SJSA1 (cell line): ENCODE measurements around the gene CELSR3. TPM values are rescaled to one million over a fixed set of nuclear protein-coding genes. Genes with fewer than 3 reads are reported as not detected.

Source experiments
- DNase-seq, 2 experiments: peaks; one replicate each; pipeline ENCODE4 v3.0.0-alpha.2; 2015 to 2020; ENCODE audit warnings: low spot score in 2 of 2, low read depth in 1 of 2
- H3K27ac ChIP-seq: fragments of 250-450 bp; sonication (Bioruptor Pico); 2 replicates; pipeline ENCODE4 v1.5.1; 2020; ENCODE audit warnings: mild to moderate bottlenecking, moderate library complexity
- H3K27me3 ChIP-seq: fragments of 250-450 bp; sonication (Bioruptor Pico); replicated peaks from 2 replicates; pipeline ENCODE4 v1.5.1; 2020; ENCODE audit warnings: mild to moderate bottlenecking, moderate library complexity
- H3K36me3 ChIP-seq: fragments of 250-450 bp; sonication (Bioruptor Pico); 2 replicates; pipeline ENCODE4 v1.5.1; 2020; ENCODE audit warnings: mild to moderate bottlenecking
- H3K4me1 ChIP-seq: fragments of 250-450 bp; sonication (Bioruptor Pico); replicated peaks from 2 replicates; pipeline ENCODE4 v1.6.1; 2021; ENCODE audit warnings: mild to moderate bottlenecking
- H3K4me3 ChIP-seq: fragments of 250-450 bp; sonication (Bioruptor Pico); 2 replicates; pipeline ENCODE4 v1.5.1; 2020; ENCODE audit warnings: mild to moderate bottlenecking
- H3K9me3 ChIP-seq: fragments of 250-450 bp; sonication (Bioruptor Pico); replicated peaks from 2 replicates; pipeline ENCODE4 v1.5.1; 2020; ENCODE audit warnings: mild to moderate bottlenecking
- total RNA-seq: library from RNA; depleted of rRNA; stranded (reverse); fragments of >200 nt; shearing (Covaris generic); gene quantifications from 2 replicates; pipeline ENCODE4 v1.2.3, GENCODE V29; 2014

Gene CELSR3
- total RNA-seq, 1 experiment from 2014 or later = 0.26 TPM

GRCh38 chr3:48642605-48643004 lies 20.1 kb downstream of the CELSR3 start:
- Histone ChIP-seq H3K36me3 (no peaks in the 10 kb centered on the region), H3K9me3 (no peaks in the 10 kb centered on the region), H3K27me3 (no peaks in the 10 kb centered on the region), H3K4me1 (no peaks in the 10 kb centered on the region), H3K27ac (no peak overlapping the region), H3K4me3 (no peak overlapping the region)
- DNase-seq = no peak

GRCh38 chr3:48641396-48641795 lies 21.3 kb downstream of the CELSR3 start:
- H3K4me3 ChIP-seq = no peak overlapping the region
- no peak for DNase-seq
- no peaks in the 10 kb centered on the region for H3K9me3 ChIP-seq

GRCh38 chr3:48639944-48640606 lies 22.6 kb downstream of the CELSR3 start:
- H3K9me3 ChIP-seq = no peaks in the 10 kb centered on the region

More at GRCh38 chr3:48641396-48641795, 21.3 kb downstream of the CELSR3 start:
- H3K36me3 ChIP-seq = no peaks in the 10 kb centered on the region
- H3K27ac ChIP-seq = no peak overlapping the region
- no peaks in the 10 kb centered on the region for H3K27me3 ChIP-seq
- no peaks in the 10 kb centered on the region; the same call in 1 of the 2 replicates for H3K4me1 ChIP-seq

GRCh38 chr3:48637305-48637704 lies 25.4 kb downstream of the CELSR3 start:
- H3K9me3 ChIP-seq = no peaks in the 10 kb centered on the region
- H3K27ac ChIP-seq = no peak overlapping the region
- no peak overlapping the region for H3K4me3 ChIP-seq
- no peak for DNase-seq
- H3K4me1 ChIP-seq = peaks cover 16% of the 10 kb centered on the region
- H3K27me3 ChIP-seq = no peaks in the 10 kb centered on the region
- peaks cover 21% of the 10 kb centered on the region for H3K36me3 ChIP-seq

More at GRCh38 chr3:48639944-48640606, 22.6 kb downstream of the CELSR3 start:
- no peak for DNase-seq
- H3K4me3 ChIP-seq = no peak overlapping the region
- no peaks in the 10 kb centered on the region for H3K27me3 ChIP-seq
- H3K4me1 ChIP-seq = peaks cover 8% of the 10 kb centered on the region
- H3K36me3 ChIP-seq = peaks cover under 1% of the 10 kb centered on the region; the same call in 1 of the 2 replicates
- no peak overlapping the region for H3K27ac ChIP-seq

GRCh38 chr3:48636149-48636655 lies 26.5 kb downstream of the CELSR3 start:
- DNase-seq = no peak
- Histone ChIP-seq H3K27me3 (no peaks in the 10 kb centered on the region), H3K4me3 (peak overlapping the region; percentile 74), H3K27ac (no peak overlapping the region), H3K36me3 (peaks cover 29% of the 10 kb centered on the region), H3K9me3 (no peaks in the 10 kb centered on the region), H3K4me1 (peaks cover 16% of the 10 kb centered on the region)

- DNase-seq = peak; percentile 94 to 96
- Histone ChIP-seq H3K27ac (no peak within 1 kb of the TSS), H3K27me3 (no peaks in the 10 kb centered on the region), H3K9me3 (no peaks in the 10 kb centered on the region), H3K36me3 (peaks cover 37% of the 10 kb centered on the region), H3K4me3 (peak within 1 kb of the TSS; percentile 74), H3K4me1 (peaks cover 16% of the 10 kb centered on the region)
Observed at GRCh38 chr3:48635222-48636021, 27.3 kb downstream of the CELSR3 start, which contains the start of gene SLC26A6. TSS of gene SLC26A6 (minus strand) at chr3:48635461. CDS start at chr3:48635393, 68 bp downstream.

- Histone ChIP-seq H3K4me3 (peak overlapping the region; percentile 74), H3K4me1 (peaks cover 16% of the 10 kb centered on the region), H3K27me3 (no peaks in the 10 kb centered on the region), H3K27ac (no peak overlapping the region), H3K36me3 (peaks cover 40% of the 10 kb centered on the region), H3K9me3 (no peaks in the 10 kb centered on the region)
- peak; percentile 69 to 77 for DNase-seq
Observed at GRCh38 chr3:48634661-48635221, 27.9 kb downstream of the CELSR3 start.

DNA sequence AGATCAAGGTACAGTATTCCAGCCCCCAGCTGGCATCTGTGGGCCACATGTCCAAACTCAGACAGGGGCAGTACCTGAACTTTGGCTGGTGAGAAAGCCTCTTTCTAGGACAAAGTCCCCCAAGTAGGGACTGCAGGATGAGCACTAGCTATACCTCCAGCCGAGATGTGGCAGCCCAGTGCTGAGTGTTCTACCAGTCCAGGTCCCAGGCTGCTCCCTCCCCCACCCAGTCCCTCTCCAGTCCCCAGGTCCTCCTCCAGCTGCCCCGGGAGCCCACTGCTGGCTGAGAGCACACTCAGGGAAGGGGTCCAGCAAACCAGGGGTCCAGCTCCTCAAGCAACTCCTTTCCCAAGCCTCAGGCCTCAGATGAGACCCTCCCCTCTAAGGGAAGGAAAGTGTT lies 28.9 kb downstream of the CELSR3 start:
- peaks cover 16% of the 10 kb centered on the region for H3K4me1 ChIP-seq
- peaks cover 43% of the 10 kb centered on the region for H3K36me3 ChIP-seq
- H3K27ac ChIP-seq = no peak overlapping the region
- no peaks in the 10 kb centered on the region for H3K27me3 ChIP-seq
- no peak overlapping the region for H3K4me3 ChIP-seq
- no peak for DNase-seq
- H3K9me3 ChIP-seq = no peaks in the 10 kb centered on the region

- H3K9me3 ChIP-seq = no peaks in the 10 kb centered on the region
- H3K4me3 ChIP-seq = no peak overlapping the region
- H3K4me1 ChIP-seq = peaks cover 16% of the 10 kb centered on the region
- H3K27me3 ChIP-seq = no peaks in the 10 kb centered on the region
- no peak for DNase-seq
- peaks cover 43% of the 10 kb centered on the region for H3K36me3 ChIP-seq
- no peak overlapping the region for H3K27ac ChIP-seq
Observed at GRCh38 chr3:48633256-48633655, 29.4 kb downstream of the CELSR3 start.

GRCh38 chr3:48631516-48632448 lies 30.9 kb downstream of the CELSR3 start:
- H3K9me3 ChIP-seq = no peaks in the 10 kb centered on the region
- H3K36me3 ChIP-seq = peaks cover 53% of the 10 kb centered on the region
- H3K4me3 ChIP-seq = no peak overlapping the region
- H3K27me3 ChIP-seq = no peaks in the 10 kb centered on the region
- H3K27ac ChIP-seq = no peak overlapping the region
- peaks cover 16% of the 10 kb centered on the region for H3K4me1 ChIP-seq
- DNase-seq = no peak

DNA sequence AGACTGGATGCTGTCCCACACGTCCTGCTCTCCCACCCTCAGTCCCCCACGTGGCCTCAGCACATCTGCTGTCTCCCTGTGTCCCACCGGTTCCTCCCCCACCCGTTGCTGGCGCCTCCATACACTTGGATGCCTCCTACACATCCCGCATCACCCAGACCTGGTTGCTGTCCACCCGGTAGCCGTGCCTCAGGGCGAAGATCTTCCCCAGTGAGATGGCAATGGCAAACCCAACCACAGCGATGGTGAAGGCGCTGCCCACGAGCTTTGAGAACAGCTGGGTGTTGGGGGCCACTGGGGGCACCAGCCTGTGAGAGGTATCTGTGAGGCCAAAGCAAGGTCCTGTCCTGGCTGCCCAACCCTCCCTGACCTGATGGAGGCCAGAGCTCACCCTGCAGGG lies 31.9 kb downstream of the CELSR3 start:
- peaks cover 11% of the 10 kb centered on the region for H3K4me1 ChIP-seq
- H3K9me3 ChIP-seq = no peaks in the 10 kb centered on the region
- H3K36me3 ChIP-seq = peaks cover 57% of the 10 kb centered on the region
- no peak overlapping the region for H3K27ac ChIP-seq
- H3K27me3 ChIP-seq = no peaks in the 10 kb centered on the region
- no peak overlapping the region for H3K4me3 ChIP-seq
- no peak for DNase-seq

DNA sequence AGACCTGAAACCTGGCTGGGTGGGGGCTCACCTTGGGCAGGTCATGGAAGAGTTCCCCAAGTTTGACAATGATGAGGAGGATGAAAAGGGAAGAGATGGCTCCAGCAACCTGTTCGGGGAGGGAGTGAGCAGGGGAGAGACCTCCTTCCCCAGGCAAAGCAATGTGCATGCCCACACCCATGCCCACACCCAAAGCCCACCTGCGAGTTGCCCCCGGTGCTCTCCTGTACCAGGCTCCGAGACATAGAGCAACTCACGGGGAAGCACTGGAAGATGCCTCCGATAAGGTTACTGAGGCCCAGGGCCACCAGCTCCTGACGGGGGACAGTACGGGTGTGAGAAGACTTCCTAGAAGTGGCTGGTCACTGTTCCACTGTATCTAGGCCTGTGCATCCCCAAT lies 32.3 kb downstream of the CELSR3 start:
- H3K27ac ChIP-seq = no peak overlapping the region
- peaks cover 8% of the 10 kb centered on the region for H3K4me1 ChIP-seq
- no peak for DNase-seq
- H3K9me3 ChIP-seq = no peaks in the 10 kb centered on the region
- H3K4me3 ChIP-seq = no peak overlapping the region
- no peaks in the 10 kb centered on the region for H3K27me3 ChIP-seq
- H3K36me3 ChIP-seq = peaks cover 57% of the 10 kb centered on the region

DNA sequence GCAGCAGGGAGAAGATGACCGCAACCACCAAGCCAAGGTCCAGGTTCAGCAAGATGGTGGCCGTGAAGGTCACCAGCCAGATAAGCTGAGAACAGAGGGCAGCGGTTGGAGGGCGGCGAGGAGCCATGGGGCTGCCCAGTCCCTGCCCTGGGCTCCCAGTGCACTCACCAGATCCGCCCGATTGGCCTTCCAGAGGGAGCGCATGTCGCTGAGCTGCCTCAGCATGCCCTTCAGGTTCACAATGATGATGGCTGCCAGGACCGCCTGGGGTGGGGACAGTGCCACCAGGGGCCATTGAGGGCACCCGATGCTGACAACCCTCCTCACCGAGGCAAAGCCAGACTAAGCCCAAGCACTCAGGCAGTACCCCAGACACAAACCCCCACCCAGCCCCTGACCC lies 32.8 kb downstream of the CELSR3 start:
- no peak for DNase-seq
- H3K27ac ChIP-seq = no peak overlapping the region
- peaks cover 8% of the 10 kb centered on the region for H3K4me1 ChIP-seq
- no peak overlapping the region for H3K4me3 ChIP-seq
- no peaks in the 10 kb centered on the region for H3K9me3 ChIP-seq
- peaks cover 59% of the 10 kb centered on the region for H3K36me3 ChIP-seq
- no peaks in the 10 kb centered on the region for H3K27me3 ChIP-seq
